Epithelial cell of esophagus (primary cell): ENCODE measurements around the gene RAPGEF3.

Experiments used
- DNase-seq: peaks from one replicate; pipeline ENCODE4 v3.0.0; 2010; ENCODE audit warnings: low read depth
- H3K4me3 ChIP-seq: 2 replicates; pipeline ENCODE4 v1.5.1; 2011; ENCODE audit warnings: mild to moderate bottlenecking, low read length, control low read depth
- CTCF ChIP-seq: IDR thresholded peaks from 2 replicates; pipeline ENCODE4 v1.5.1; 2011; ENCODE audit warnings: low read depth, mild to moderate bottlenecking, low read length, control low read depth, inconsistent platforms; ENCODE audit not compliant: insufficient read depth; ENCODE audit errors: missing control alignments

Gene RAPGEF3

GRCh38 chr12:47791351-47791746 lies 32.7 kb upstream of the RAPGEF3 start:
- no peak for TF ChIP-seq CTCF
- DNase-seq: no peak
- no peak overlapping the region for H3K4me3 ChIP-seq

- no peak for TF ChIP-seq CTCF
- no peak overlapping the region for H3K4me3 ChIP-seq
- no peak for DNase-seq
These were observed 32.1 kb upstream of the RAPGEF3 start for GRCh38 chr12:47790676-47791350.

GRCh38 chr12:47789712-47790489 lies 31.2 kb upstream of the RAPGEF3 start:
- DNase-seq: no peak
- H3K4me3 ChIP-seq: no peak overlapping the region
- no peak for TF ChIP-seq CTCF

- no peak overlapping the region for H3K4me3 ChIP-seq
- no peak for DNase-seq
- no peak for TF ChIP-seq CTCF
These were observed 30.5 kb upstream of the RAPGEF3 start for GRCh38 chr12:47789141-47789540.

- no peak for DNase-seq
- TF ChIP-seq CTCF: no peak
- H3K4me3 ChIP-seq: no peak overlapping the region
These were observed 29.1 kb upstream of the RAPGEF3 start for GRCh38 chr12:47787596-47788319.

GRCh38 chr12:47786662-47787280 lies 28.1 kb upstream of the RAPGEF3 start:
- no peak for DNase-seq
- TF ChIP-seq CTCF: no peak
- no peak overlapping the region for H3K4me3 ChIP-seq
